ENCODE results near the gene ZNF133.
A peak's percentile ranks its signal among the peaks of the same experiment; 100 is the strongest.
"Not testable (repeated sequence)": the region's sequence is repeated elsewhere in the genome, so short reads cannot be mapped to it uniquely, and the experiment has no call there.

Gene ZNF133

DNA sequence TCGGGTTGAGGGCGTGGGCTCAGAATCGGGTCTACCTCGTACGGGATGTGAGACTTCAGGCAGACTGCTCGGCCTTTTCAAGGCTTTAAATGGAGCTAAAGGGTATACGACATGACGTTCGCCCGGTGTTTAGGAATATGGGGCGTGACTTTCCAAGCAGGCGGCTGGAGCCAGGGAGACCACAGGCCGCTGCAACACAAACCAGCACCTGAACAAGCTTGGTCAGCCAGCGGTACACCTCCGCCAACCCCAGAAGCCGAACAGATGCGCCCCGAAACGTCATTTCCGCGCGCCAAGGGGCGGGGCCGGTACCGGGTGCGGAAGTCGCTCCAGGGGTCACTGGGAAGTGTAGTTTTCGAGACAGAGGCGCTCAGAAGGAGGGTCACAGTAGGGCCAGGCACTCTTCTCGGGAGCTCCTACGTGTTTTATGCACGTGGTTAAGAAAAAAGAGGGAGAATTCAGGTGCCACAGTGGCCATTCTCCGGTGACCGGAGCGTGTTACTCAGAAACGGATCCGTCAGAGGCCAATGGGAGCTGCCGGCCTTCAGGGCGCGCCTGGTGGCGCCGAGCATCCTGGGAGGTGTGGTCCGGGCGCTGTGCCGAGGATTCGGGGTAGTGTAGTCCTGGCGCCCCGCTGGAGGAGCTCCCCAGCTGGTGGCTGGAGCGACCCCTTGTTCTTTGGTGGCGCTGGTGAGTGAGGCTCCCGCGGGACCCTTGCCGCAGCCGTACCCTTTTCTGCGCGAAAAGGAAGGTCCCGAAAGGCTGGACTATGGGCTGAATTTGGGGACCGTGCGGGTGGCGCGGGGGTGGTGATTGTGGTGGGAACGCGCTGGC lies at the start of gene ZNF133:
TSS of gene ZNF133 (plus strand) at position 613 of the 834 bp plus-strand sequence. CDS start 17,160 bp downstream, outside the sequence.
- TF ChIP-seq, protein P1, sequence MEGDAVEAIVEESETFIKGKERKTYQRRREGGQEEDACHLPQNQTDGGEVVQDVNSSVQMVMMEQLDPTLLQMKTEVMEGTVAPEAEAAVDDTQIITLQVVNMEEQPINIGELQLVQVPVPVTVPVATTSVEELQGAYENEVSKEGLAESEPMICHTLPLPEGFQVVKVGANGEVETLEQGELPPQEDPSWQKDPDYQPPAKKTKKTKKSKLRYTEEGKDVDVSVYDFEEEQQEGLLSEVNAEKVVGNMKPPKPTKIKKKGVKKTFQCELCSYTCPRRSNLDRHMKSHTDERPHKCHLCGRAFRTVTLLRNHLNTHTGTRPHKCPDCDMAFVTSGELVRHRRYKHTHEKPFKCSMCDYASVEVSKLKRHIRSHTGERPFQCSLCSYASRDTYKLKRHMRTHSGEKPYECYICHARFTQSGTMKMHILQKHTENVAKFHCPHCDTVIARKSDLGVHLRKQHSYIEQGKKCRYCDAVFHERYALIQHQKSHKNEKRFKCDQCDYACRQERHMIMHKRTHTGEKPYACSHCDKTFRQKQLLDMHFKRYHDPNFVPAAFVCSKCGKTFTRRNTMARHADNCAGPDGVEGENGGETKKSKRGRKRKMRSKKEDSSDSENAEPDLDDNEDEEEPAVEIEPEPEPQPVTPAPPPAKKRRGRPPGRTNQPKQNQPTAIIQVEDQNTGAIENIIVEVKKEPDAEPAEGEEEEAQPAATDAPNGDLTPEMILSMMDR (IDR thresholded peaks at IDR 0.05; ENCODE audit: borderline replicate concordance, insufficient read depth, low read depth, low read length), result no peak
- H3K4me3 ChIP-seq (ENCODE audit: low read depth, low read length), result peak within 1 kb of the TSS; percentile 63

DNA sequence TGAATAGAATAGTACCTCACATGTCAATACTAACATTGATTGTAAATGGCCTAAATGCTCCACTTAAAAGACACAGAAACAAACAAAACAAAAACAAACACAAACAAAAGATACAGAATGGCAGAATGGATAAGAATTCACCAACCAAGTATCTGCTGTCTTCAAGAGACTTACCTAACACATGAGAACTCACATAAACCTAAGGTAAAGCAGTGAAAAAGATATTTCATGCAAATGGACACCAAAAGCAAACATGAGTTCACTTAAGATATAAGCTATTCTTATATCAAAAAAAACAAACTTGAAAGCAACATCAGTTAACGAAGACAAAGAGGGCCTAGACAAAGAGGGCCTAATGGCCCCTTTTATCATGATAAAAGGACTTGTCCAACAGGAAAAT lies 47.3 kb upstream of the ZNF133 start:
- TF ChIP-seq, protein P1 (IDR thresholded peaks at IDR 0.05; ENCODE audit: borderline replicate concordance, insufficient read depth, low read depth, low read length), result no peak
- H3K4me3 ChIP-seq (ENCODE audit: low read depth, low read length), result no peak overlapping the region

DNA sequence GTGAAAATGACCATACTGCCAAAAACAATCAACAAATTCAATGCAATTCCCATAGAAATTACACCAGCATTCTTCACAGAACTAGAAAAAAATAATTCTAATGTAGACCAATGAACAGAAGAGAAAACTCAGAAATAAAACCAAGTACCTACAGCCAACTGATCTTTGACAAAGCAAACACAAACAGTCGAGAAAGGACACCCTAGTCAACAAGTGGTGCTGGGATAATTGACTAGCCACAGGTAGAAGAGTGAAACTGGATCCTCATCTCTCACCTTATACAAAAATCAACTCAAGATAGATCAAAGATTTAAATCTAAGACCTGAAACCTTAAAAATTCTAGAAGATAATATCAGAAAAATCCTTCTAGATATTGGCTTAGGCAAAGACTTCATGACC lies 44.5 kb upstream of the ZNF133 start:
- TF ChIP-seq, protein P1 (IDR thresholded peaks at IDR 0.05; ENCODE audit: borderline replicate concordance, insufficient read depth, low read depth, low read length), result no peak
- no peak overlapping the region for H3K4me3 ChIP-seq (ENCODE audit: low read depth, low read length)

DNA sequence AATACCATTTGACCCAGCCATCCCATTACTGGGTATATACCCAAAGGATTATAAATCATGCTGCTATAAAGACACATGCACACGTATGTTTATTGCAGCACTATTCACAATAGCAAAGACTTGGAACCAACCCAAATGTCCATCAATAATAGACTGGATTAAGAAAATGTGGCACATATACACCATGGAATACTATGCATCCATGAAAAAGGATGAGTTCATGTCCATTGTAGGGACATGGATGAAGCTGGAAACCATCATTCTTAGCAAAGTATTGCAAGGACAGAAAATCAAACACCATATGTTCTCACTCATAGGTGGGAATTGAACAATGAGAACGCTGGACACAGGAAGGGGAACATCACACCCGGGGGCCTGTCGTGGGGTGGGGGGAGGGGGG lies 39.8 kb upstream of the ZNF133 start:
- not testable (repeated sequence) for H3K4me3 ChIP-seq (ENCODE audit: low read depth, low read length)

DNA sequence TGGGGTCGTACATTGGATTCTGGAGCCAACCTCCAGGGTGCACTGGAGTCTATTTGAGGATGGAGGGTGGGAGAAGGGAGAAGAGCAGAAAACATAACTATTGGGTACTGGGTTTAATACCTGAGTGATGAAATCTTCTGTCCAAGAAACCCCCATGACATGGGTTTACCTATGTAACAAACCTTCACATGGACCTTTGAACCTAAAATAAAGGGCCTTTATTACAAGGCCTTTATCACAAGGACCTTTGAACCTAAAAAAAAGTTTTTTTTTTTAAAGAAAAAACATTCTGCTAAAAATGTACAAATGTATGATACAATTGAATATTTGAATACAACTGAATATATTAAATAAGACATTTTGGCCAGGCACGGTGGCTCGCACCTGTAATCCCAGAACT lies 38.1 kb upstream of the ZNF133 start:
- no peak overlapping the region for H3K4me3 ChIP-seq (ENCODE audit: low read depth, low read length)
- TF ChIP-seq, protein P1 (IDR thresholded peaks at IDR 0.05; ENCODE audit: borderline replicate concordance, insufficient read depth, low read depth, low read length), result no peak

DNA sequence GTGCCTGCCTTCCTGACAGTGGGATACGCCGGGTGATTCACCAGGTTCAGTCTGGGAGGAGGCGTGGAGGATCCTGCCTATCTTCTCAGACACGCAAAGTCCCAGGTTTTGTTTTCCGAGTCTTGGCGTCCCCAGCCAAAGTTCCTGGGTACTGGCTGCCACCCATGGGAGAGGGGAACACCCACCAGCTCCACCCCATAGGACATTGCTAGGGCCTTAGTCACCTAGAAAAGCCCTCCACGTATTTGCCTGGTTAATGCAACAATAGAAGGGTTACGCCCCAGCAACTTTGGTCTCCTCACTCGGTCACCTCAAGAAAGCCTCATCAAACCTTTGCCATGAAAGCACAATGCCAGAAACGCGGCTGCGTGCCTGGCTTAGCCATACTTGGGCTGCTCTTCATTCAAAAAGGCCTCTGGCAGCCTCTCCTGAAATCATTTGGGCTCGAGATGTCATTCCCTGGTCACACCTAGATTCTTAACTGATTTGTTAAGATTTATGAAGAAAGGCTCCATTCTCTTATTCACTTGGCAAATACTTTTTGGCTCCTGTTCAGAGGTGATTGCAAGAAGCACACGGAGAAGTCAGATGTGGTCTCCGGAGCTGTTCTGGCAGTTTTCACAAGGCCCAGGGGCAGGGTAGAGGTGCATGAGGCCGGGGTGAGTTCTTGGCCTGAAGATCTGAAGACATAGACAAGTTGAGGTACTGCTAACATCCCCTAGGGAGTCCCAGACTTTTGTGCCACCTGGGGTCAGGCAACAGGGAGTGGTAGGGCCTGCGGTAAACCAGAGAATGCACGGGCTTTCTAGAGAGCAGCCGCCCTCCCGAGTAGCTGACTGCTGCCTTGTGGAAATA lies 35.5 kb upstream of the ZNF133 start:
- no peak overlapping the region for H3K4me3 ChIP-seq (ENCODE audit: low read depth, low read length)
- TF ChIP-seq, protein P1 (IDR thresholded peaks at IDR 0.05; ENCODE audit: borderline replicate concordance, insufficient read depth, low read depth, low read length), result no peak

DNA sequence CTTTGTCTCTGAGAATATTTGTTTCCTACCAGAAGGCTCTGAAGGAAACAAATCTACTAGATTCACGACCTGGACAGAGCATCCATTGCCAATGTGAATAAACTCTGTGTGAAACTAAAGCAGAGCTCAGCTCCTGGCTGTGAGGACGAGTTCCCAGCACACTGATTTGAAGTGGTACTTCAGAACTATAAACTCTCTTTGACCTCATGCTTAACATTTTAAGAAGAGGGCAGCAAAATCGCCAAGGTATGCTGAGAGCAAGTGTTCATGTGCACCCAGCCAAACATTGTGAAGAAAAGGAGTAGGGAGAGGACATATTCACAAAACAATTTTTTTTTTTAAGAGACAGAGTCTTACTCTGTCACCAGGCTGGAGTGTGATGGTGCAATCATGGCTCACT lies 33.7 kb upstream of the ZNF133 start:
- TF ChIP-seq, protein P1 (IDR thresholded peaks at IDR 0.05; ENCODE audit: borderline replicate concordance, insufficient read depth, low read depth, low read length), result no peak

More for the DNA sequence above, 33.7 kb upstream of the ZNF133 start:
- no peak overlapping the region for H3K4me3 ChIP-seq (ENCODE audit: low read depth, low read length)

All from GM12875 (cell line).